Bronchial epithelial cell (primary cell): ENCODE results near the gene SLC30A1. TPM values are rescaled to one million over a fixed set of nuclear protein-coding genes. Genes with fewer than 3 reads are reported as not detected.
A peak's percentile ranks its signal among the peaks of the same experiment; 100 is the strongest.
"Not testable (repeated sequence)": the region's sequence is repeated elsewhere in the genome, so short reads cannot be mapped to it uniquely, and the experiment has no call there.

Experiments
- DNase-seq: peaks from one replicate; pipeline ENCODE4 v3.0.0-alpha.2; 2010; ENCODE audit warnings: low read depth
- FAIRE-seq: peaks from 2 replicates; lab custom pipeline; 2011; peaks lifted over from hg19 to GRCh38; lab: Jason Lieb, UNC
- H3K27me3 ChIP-seq: 2 replicates; pipeline ENCODE4 v1.5.1; 2011; ENCODE audit warnings: low read length; ENCODE audit not compliant: control insufficient read depth, insufficient read depth
- H3K36me3 ChIP-seq: 2 replicates; pipeline ENCODE4 v1.5.1; 2011; ENCODE audit warnings: low read length; ENCODE audit not compliant: control insufficient read depth, insufficient read depth
- H3K4me3 ChIP-seq: 2 replicates; pipeline ENCODE4 v1.5.1; 2011; ENCODE audit warnings: mild to moderate bottlenecking, low read depth, low read length, control low read depth
- total RNA-seq: library from RNA; depleted of rRNA; stranded (reverse); fragments of >200 nt; gene quantifications from 2 replicates; pipeline ENCODE4 v1.2.1, GENCODE V29; 2014
- TF ChIP-seq, protein P1 (sequence below): IDR thresholded peaks from 2 replicates; pipeline ENCODE4 v1.5.1; 2011; ENCODE audit warnings: mild to moderate bottlenecking, moderate library complexity, low read length, control low read depth, inconsistent platforms; ENCODE audit not compliant: insufficient read depth, severe bottlenecking

The SLC30A1 gene
- total RNA-seq, 1 donor from 2014 or later = 29.0 TPM

DNA sequence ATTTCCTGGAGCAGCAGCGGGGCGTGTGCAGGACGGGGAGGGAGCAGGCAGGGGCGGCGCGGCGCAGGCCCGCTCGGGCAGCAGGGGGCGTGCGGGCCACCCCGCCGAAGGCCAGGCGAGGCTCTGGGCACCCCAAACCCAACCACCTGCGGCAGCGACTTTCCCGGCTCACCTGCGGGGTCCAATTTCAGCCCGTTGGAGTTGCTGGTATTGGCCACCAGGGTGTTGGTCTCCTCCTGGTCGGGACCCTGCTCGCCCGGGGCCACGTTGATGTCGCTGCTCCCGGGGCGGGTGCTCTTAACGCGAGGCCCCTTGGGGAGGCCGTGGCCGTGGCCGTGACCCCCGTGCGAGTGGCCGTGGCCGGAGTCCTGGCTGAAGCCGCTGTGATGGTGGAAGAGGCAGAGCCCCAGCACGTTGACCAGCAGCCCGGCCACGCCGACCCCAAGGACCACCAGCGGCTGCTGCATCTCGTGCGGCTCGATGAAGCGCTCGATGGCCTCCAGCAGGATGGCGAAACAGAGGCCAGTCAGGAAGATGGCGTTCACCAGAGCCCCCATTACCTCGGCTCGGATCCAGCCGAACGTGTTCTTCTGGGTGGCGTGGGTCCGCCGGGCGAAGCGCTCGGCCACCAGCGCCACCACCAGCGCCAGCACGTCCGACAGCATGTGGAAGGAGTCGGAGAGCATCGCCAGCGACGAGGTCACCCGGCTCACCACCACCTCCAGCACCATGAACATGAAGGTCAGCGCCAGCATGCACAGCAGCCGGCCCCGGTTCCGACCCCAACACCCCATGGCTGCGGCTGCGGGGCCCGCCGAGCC is 932 bp downstream of the SLC30A1 start:
- Histone ChIP-seq H3K27me3 (no peaks in the 10 kb centered on the region), H3K4me3 (peak overlapping the region; percentile 65), H3K36me3 (no peaks in the 10 kb centered on the region)
- TF ChIP-seq, protein P1, sequence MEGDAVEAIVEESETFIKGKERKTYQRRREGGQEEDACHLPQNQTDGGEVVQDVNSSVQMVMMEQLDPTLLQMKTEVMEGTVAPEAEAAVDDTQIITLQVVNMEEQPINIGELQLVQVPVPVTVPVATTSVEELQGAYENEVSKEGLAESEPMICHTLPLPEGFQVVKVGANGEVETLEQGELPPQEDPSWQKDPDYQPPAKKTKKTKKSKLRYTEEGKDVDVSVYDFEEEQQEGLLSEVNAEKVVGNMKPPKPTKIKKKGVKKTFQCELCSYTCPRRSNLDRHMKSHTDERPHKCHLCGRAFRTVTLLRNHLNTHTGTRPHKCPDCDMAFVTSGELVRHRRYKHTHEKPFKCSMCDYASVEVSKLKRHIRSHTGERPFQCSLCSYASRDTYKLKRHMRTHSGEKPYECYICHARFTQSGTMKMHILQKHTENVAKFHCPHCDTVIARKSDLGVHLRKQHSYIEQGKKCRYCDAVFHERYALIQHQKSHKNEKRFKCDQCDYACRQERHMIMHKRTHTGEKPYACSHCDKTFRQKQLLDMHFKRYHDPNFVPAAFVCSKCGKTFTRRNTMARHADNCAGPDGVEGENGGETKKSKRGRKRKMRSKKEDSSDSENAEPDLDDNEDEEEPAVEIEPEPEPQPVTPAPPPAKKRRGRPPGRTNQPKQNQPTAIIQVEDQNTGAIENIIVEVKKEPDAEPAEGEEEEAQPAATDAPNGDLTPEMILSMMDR = peak; percentile 80
- peak; percentile 58 for DNase-seq
- no peak for FAIRE-seq

DNA sequence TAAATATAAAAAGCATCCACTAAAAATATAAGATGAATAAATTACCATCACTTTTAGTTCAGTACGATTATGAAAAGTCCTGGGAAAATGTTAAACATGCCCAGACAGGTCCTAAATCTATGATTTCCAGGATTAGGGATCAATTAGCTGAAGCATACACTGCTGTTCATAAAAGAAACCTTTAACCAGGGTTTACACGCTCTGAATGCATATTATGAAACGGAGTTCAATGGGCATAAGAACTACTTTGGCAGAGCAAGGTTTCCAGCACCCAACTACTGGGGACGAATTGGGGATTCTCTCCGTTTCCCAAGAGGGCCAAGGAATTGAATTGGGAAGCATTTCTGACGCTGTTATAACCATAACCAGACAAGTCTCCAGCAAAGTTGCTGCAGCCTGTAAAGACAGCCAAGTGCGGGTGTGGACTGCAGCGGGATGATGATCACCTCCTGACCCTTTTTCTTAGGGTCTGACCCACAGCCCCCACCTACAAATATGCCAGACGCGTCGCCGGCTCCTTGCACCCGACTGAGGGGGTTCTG is 1.6 kb downstream of the SLC30A1 start:
- Histone ChIP-seq H3K36me3 (no peaks in the 10 kb centered on the region), H3K27me3 (no peaks in the 10 kb centered on the region), H3K4me3 (peak overlapping the region; percentile 65)
- TF ChIP-seq, protein P1 = no peak
- peak; percentile 48 for DNase-seq
- no peak for FAIRE-seq

DNA sequence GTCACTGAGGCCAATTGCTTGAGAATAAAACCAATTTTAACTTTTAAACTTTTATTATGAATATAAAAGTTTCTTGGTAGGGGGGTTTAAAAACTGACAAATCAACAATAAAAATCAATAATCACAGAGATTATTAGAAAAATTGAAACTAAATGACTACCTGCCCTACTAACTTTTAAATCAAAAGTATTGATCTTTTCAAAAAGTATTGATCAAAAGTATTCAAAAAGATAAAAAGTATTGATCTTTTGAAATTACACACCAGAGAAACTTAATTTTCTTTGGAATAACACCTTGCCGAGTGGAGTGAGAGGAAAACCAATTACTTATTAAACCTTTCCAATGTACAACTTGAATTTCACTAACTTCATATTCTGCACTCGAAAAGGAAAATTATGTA is 2.2 kb downstream of the SLC30A1 start:
- Histone ChIP-seq H3K36me3 (no peaks in the 10 kb centered on the region), H3K27me3 (no peaks in the 10 kb centered on the region), H3K4me3 (peak overlapping the region; percentile 65)
- TF ChIP-seq, protein P1 = no peak
- no peak for DNase-seq
- no peak for FAIRE-seq

DNA sequence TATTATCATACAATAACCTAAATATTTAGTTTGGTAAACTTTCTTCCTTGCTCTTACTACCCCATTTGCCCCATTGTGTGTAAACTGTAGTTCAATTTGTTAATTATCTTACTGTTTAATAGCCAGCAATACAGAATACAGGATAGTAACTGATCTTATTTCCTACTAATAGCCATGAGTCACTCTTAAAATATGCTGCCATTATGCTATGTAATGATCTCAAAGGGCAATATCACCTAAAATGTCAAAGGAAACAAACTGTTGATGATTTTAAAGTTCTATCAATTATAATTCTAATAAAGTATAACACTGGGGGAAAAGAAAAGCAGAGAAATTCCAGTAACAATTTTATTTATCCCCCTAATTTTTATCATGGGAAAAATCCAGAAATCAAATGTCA is 4.3 kb downstream of the SLC30A1 start:
- FAIRE-seq = no peak
- Histone ChIP-seq H3K4me3 (no peak overlapping the region), H3K27me3 (no peaks in the 10 kb centered on the region), H3K36me3 (no peaks in the 10 kb centered on the region)
- TF ChIP-seq, protein P1 = no peak
- peak; percentile 63 for DNase-seq

DNA sequence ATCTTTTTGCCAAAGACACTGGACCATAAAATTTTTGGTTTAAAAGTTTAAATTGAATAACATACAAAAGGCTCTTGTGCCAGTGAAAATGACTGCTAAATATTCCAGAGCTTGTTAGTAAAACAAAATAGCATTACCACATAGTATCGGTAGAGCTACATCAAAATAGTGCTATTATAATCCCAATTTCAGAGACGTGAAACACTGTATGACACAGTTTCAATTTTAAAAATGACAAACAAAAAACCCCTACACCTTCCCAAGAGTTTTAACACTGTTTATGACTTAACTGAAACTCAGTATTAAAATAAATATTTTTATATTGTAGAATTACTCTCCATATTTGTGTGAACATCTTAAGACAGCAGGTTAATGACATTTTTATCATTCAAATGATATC is 7.0 kb downstream of the SLC30A1 start:
- no peak for DNase-seq
- FAIRE-seq = no peak
- no peaks in the 10 kb centered on the region for H3K36me3 ChIP-seq
- H3K4me3 ChIP-seq = no peak overlapping the region
- no peaks in the 10 kb centered on the region for H3K27me3 ChIP-seq
- TF ChIP-seq, protein P1 = no peak

DNA sequence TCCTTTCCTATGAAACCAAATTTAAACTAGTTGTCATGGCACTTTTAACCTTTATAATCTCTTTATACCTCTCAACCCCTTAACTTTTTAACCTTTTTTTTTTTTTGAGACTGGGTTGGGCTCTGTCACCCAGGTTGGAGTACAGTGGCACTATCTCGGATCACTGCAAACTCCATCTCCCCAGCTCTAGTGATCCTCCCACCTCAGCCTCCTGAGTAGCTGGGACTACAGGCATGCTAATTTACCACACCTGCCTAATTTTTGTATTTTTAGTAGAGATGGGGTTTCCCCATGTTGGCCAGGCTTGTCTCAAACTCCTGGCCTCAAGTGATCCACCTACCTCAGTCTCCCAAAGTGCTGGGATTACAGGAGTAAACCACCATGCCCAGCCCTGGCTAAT is 8.6 kb downstream of the SLC30A1 start:
- not testable (repeated sequence) for FAIRE-seq, H3K36me3 ChIP-seq, DNase-seq, H3K4me3 ChIP-seq, H3K27me3 ChIP-seq
